ENCODE data around the gene CACNG1.
A peak's percentile ranks its signal among the peaks of the same experiment; 100 is the strongest.
"Not testable (repeated sequence)": the region's sequence is repeated elsewhere in the genome, so short reads cannot be mapped to it uniquely, and the experiment has no call there.

The CACNG1 gene

GRCh38 chr17:67080804-67081203, 36.5 kb downstream of the CACNG1 start:
- DNase-seq (ENCODE audit: low read depth): no peak

- no peak for DNase-seq (ENCODE audit: low read depth)
Observed at GRCh38 chr17:67082107-67082506, 37.8 kb downstream of the CACNG1 start.

GRCh38 chr17:67085406-67085805, 41.1 kb downstream of the CACNG1 start:
- no peak for DNase-seq (ENCODE audit: low read depth)

- DNase-seq (ENCODE audit: low read depth): no peak
Observed at GRCh38 chr17:67088639-67089038, 44.3 kb downstream of the CACNG1 start.

GRCh38 chr17:67090341-67090740, 46.0 kb downstream of the CACNG1 start:
- no peak for DNase-seq (ENCODE audit: low read depth)

- DNase-seq (ENCODE audit: low read depth): no peak
Observed at GRCh38 chr17:67092291-67092690, 47.9 kb downstream of the CACNG1 start.

- DNase-seq (ENCODE audit: low read depth): not testable (repeated sequence)
Observed at GRCh38 chr17:67092710-67093109, 48.4 kb downstream of the CACNG1 start.

- DNase-seq (ENCODE audit: low read depth): no peak
Observed at GRCh38 chr17:67093348-67093747, 49.0 kb downstream of the CACNG1 start.

- peak; percentile 88 for DNase-seq (ENCODE audit: low read depth)
Observed at GRCh38 chr17:67095291-67095690, 50.9 kb downstream of the CACNG1 start.

- peak; percentile 77 for DNase-seq (ENCODE audit: low read depth)
Observed at GRCh38 chr17:67095803-67096202, 51.4 kb downstream of the CACNG1 start.

GRCh38 chr17:67096609-67097008, 52.3 kb downstream of the CACNG1 start:
- DNase-seq (ENCODE audit: low read depth): no peak

- no peak for DNase-seq (ENCODE audit: low read depth)
Observed at GRCh38 chr17:67098006-67098405, 53.7 kb downstream of the CACNG1 start.

GRCh38 chr17:67104641-67105040, 60.3 kb downstream of the CACNG1 start:
- not testable (repeated sequence) for DNase-seq (ENCODE audit: low read depth)

GRCh38 chr17:67105213-67105612, 60.9 kb downstream of the CACNG1 start:
- peak; percentile 54 for DNase-seq (ENCODE audit: low read depth)

Data from ELR (cell line).